Measurements from ENCODE around the gene USP2.

The USP2 gene

GRCh38 chr11:119419246-119419645 is 37.8 kb upstream of the USP2 start:
- H3K4me3 ChIP-seq (ENCODE audit: low read depth, low read length), result no peak overlapping the region
- TF ChIP-seq MYC (IDR thresholded peaks at IDR 0.05; ENCODE audit: low read depth, low read length) (no peak), MAX (IDR thresholded peaks at IDR 0.05; ENCODE audit: low read depth, low read length) (no peak), CTCF (IDR thresholded peaks at IDR 0.05; ENCODE audit: low read depth, low read length) (no peak), POLR2A (IDR thresholded peaks at IDR 0.05; ENCODE audit: extremely low read depth, insufficient read length) (no peak)
- DNase-seq (ENCODE audit: low read depth), result no peak

GRCh38 chr11:119418759-119419158 is 37.3 kb upstream of the USP2 start:
- H3K4me3 ChIP-seq (ENCODE audit: low read depth, low read length), result no peak overlapping the region
- DNase-seq (ENCODE audit: low read depth), result no peak
- no peak for TF ChIP-seq MYC (IDR thresholded peaks at IDR 0.05; ENCODE audit: low read depth, low read length)

- no peak overlapping the region for H3K4me3 ChIP-seq (ENCODE audit: low read depth, low read length)
- no peak for TF ChIP-seq MAX (IDR thresholded peaks at IDR 0.05; ENCODE audit: low read depth, low read length)
- no peak for TF ChIP-seq CTCF (IDR thresholded peaks at IDR 0.05; ENCODE audit: low read depth, low read length)
- TF ChIP-seq MYC (IDR thresholded peaks at IDR 0.05; ENCODE audit: low read depth, low read length), result no peak
- no peak for TF ChIP-seq POLR2A (IDR thresholded peaks at IDR 0.05; ENCODE audit: extremely low read depth, insufficient read length)
- no peak for DNase-seq (ENCODE audit: low read depth)
Measured at GRCh38 chr11:119417726-119418540, 36.4 kb upstream of the USP2 start.

GRCh38 chr11:119416606-119417580 is 35.4 kb upstream of the USP2 start:
- H3K4me3 ChIP-seq (ENCODE audit: low read depth, low read length), result no peak overlapping the region
- TF ChIP-seq POLR2A (IDR thresholded peaks at IDR 0.05; ENCODE audit: extremely low read depth, insufficient read length) (no peak), MAX (IDR thresholded peaks at IDR 0.05; ENCODE audit: low read depth, low read length) (no peak), CTCF (IDR thresholded peaks at IDR 0.05; ENCODE audit: low read depth, low read length) (no peak)
- DNase-seq (ENCODE audit: low read depth), result no peak

- DNase-seq (ENCODE audit: low read depth), result no peak
- TF ChIP-seq CTCF (IDR thresholded peaks at IDR 0.05; ENCODE audit: low read depth, low read length) (no peak), MAX (IDR thresholded peaks at IDR 0.05; ENCODE audit: low read depth, low read length) (no peak), MYC (IDR thresholded peaks at IDR 0.05; ENCODE audit: low read depth, low read length) (no peak), POLR2A (IDR thresholded peaks at IDR 0.05; ENCODE audit: extremely low read depth, insufficient read length) (no peak)
- no peak overlapping the region for H3K4me3 ChIP-seq (ENCODE audit: low read depth, low read length)
Measured at GRCh38 chr11:119415966-119416365, 34.5 kb upstream of the USP2 start.

GRCh38 chr11:119415517-119415916 is 34.0 kb upstream of the USP2 start:
- DNase-seq (ENCODE audit: low read depth), result no peak
- H3K4me3 ChIP-seq (ENCODE audit: low read depth, low read length), result no peak overlapping the region
- no peak for TF ChIP-seq CTCF (IDR thresholded peaks at IDR 0.05; ENCODE audit: low read depth, low read length)
- no peak for TF ChIP-seq MAX (IDR thresholded peaks at IDR 0.05; ENCODE audit: low read depth, low read length)
- TF ChIP-seq POLR2A (IDR thresholded peaks at IDR 0.05; ENCODE audit: extremely low read depth, insufficient read length), result no peak
- no peak for TF ChIP-seq MYC (IDR thresholded peaks at IDR 0.05; ENCODE audit: low read depth, low read length)

Measured in NB4 (cell line).